ENCODE data around the gene ZNF837. TPM values are rescaled to one million over a fixed set of nuclear protein-coding genes. Genes with fewer than 3 reads are reported as not detected.

The ZNF837 gene
- total and polyA plus RNA-seq, 12 donors = 0.11 to 0.90 (median 0.41) TPM

GRCh38 chr19:58400316-58400915 lies 19.6 kb upstream of the ZNF837 start:
- peaks cover 0 to 27% (median 21%) of the 10 kb centered on the region in 7 donors for H3K27me3 ChIP-seq
- peaks cover 0 to under 1% (median 0%) of the 10 kb centered on the region in 9 donors for H3K36me3 ChIP-seq
- intact Hi-C loops (cut with DNase I) = loop anchor here in 1 of 10 donors (2.0 kb wide), 1 partner anchor 14 kb away; the partner anchor contains the start of gene RPS5
- WGBS, 2 donors = 52 to 54% methylated on average over 18 of the region's 18 CpGs
- no peaks in the 10 kb centered on the region for H3K9me3 ChIP-seq
- TF ChIP-seq CTCF (IDR thresholded peaks at IDR 0.05) = no peak
- ATAC-seq = peak in 3 of 8 donors; percentile 1 to 8 (median 1)
- DNase-seq = no peak
- peak overlapping the region in 5 of 10 donors; percentile 33 to 66 (median 38) for H3K27ac ChIP-seq
- peaks cover 8 to 27% (median 13%) of the 10 kb centered on the region in 9 donors for H3K4me1 ChIP-seq
- H3K4me3 ChIP-seq = peak overlapping the region; percentile 4 to 74 (median 62)

GRCh38 chr19:58399903-58400302 lies 19.1 kb upstream of the ZNF837 start:
- Histone ChIP-seq H3K27me3 (peaks cover 0 to 31% (median 23%) of the 10 kb centered on the region in 7 donors), H3K4me3 (no peak overlapping the region), H3K9me3 (no peaks in the 10 kb centered on the region), H3K4me1 (peaks cover 8 to 27% (median 13%) of the 10 kb centered on the region in 9 donors), H3K27ac (no peak overlapping the region), H3K36me3 (peaks cover 0 to 6% (median 4%) of the 10 kb centered on the region in 9 donors)
- no peak for DNase-seq
- no peak for TF ChIP-seq CTCF (IDR thresholded peaks at IDR 0.05)
- no peak for ATAC-seq
- intact Hi-C loops (cut with DNase I) = loop anchor here in 1 of 10 donors (2.0 kb wide), 1 partner anchor 13 kb away; the partner anchor contains the start of gene RPS5
- 95% methylated on average over 3 of the region's 3 CpGs for WGBS, 2 donors

GRCh38 chr19:58398545-58398944 lies 17.7 kb upstream of the ZNF837 start:
- no peak for TF ChIP-seq CTCF (IDR thresholded peaks at IDR 0.05)
- no peak overlapping the region for H3K4me3 ChIP-seq
- H3K36me3 ChIP-seq = peaks cover 0 to 19% (median 16%) of the 10 kb centered on the region in 9 donors
- ATAC-seq (no peak), DNase-seq (no peak)
- peaks cover 0 to 31% (median 23%) of the 10 kb centered on the region in 7 donors for H3K27me3 ChIP-seq
- H3K27ac ChIP-seq = no peak overlapping the region
- 95 to 98% methylated on average over 6 of the region's 6 CpGs for WGBS, 2 donors
- H3K4me1 ChIP-seq = peaks cover 8 to 27% (median 13%) of the 10 kb centered on the region in 9 donors
- intact Hi-C loops (cut with DNase I) = no loop called here
- H3K9me3 ChIP-seq = no peaks in the 10 kb centered on the region

- H3K27ac ChIP-seq = no peak overlapping the region
- 86% methylated on average over 4 of the region's 4 CpGs for WGBS, 2 donors
- H3K27me3 ChIP-seq = peaks cover 0 to 31% (median 23%) of the 10 kb centered on the region in 7 donors
- peaks cover 8 to 27% (median 13%) of the 10 kb centered on the region in 9 donors for H3K4me1 ChIP-seq
- intact Hi-C loops (cut with DNase I) = no loop called here
- DNase-seq = no peak
- H3K9me3 ChIP-seq = no peaks in the 10 kb centered on the region
- no peak for ATAC-seq
- H3K4me3 ChIP-seq = no peak overlapping the region
- H3K36me3 ChIP-seq = peaks cover 0 to 24% (median 21%) of the 10 kb centered on the region in 9 donors
- TF ChIP-seq CTCF (IDR thresholded peaks at IDR 0.05) = no peak
Observed at GRCh38 chr19:58398087-58398486, 17.3 kb upstream of the ZNF837 start.
